Limb (tissue), 2 donors: ENCODE measurements around the gene MAN2A1.
A peak's percentile ranks its signal among the peaks of the same experiment; 100 is the strongest.

Source experiments
- DNase-seq, 2 donors: peaks; one replicate each; pipeline ENCODE4 v3.0.0-alpha.2; 2016; ENCODE audit errors: extremely low spot score in 2 of 2

The MAN2A1 gene

DNA sequence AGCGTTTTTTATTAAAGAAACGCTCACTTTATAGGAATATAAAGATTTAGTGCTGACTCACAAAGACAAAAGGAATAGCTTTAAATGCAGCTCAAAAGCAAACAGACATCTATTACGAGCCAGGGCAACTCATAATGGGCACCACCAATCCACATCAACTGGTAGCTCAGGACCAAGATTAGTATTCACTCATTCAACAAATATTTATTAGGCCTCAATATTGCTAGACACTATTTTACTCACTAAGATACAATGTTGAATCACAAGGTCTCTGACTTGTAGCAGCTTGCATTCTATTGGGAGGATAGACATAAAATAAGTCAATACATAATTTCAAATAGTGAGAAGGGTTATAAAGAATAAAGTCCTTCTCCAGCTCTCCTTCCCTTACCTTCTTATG, 8.0 kb upstream of the MAN2A1 start:
- DNase-seq: no peak

DNA sequence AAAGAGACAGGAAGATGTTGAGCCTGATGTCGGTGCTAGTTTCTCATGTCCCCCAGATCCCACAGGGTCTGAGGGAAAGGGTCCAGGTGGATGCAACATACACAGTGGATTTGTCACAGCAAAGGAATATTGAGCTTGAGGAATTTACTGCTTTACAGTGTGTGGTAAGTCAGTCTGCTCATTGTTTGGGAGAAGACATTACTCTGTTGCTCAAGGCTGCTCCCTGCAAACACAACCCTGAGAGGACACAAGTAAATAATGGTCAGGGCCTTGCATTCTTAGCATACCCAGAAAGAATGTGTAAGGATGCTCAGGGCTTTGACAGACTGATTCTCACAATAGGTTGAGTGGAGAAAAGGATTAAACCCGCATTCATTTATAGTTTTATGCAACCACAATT, 7.3 kb upstream of the MAN2A1 start:
- DNase-seq: no peak

DNA sequence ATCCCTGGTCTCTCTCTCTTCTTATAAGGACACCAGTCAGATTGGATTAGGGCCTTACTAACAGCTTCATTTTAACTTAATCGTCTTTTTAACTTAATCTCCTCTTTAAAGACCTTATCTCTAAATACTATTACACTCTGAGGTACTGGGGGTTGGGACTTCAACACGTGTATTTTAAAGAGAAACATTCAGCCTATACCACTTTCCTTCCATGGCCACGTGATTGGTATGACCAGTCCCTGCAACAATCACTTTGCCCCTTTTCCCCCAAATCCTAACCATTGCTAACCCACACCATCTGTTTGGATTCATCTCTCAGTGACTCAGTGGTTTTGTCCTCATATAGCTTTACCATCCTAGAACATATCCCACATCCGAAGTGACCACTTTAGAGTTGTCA, 3.8 kb upstream of the MAN2A1 start:
- no peak for DNase-seq

DNA sequence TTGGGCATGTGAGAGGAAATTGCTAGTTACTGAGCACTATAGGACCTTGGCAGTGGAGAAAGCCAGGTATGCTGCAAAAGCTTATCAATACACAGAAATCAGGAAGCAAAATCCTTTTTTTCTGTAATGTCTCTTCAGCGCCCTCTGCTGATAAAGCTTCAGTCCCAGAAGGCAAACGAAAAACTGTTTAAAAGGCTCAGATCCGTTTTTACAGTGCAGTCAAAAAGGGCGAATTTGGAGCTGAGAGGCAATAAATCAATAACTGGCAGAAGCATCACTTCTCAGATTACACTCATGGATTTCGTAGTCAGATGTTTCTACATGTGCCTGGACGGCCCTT, 1.1 kb upstream of the MAN2A1 start:
- no peak for DNase-seq

DNA sequence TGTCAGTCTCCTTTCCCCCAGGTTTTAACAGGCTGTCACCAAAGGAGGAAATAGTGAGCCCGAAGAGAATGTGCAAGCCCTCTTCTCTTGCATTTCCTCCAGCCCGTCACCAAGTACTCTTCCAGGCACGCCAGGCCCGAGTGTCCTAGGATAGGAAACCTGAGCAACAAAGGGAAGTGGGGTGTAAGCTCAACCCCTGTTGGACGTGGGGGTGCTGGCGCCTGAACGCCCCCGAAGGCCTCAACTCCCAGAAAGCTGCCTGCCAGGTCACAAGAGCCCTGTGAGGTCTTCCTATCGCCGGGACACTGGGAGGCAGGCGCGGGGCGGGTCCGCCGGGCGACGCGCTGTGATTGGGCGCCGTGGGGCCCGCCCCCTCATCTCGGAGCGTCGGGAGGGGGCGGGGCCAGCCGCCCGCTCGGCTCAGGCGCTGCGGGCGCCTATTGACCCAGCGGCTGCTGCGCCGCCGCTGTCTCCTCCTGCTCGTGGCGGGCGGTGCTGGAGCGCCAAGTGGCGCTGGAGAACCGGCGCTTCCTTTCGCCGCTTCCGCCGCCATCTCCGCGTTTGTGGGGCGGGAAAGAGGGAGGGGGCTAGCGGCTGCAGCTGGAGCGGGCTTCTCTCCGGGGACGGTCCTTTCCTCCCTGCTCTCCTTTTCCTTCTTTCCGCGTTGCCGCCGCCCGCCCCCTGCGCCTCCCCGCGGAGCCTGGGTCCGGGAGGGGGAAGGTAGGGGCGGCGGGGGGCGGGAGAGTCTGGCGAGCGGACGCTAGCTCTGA, 572 bp upstream of the MAN2A1 start:
- DNase-seq: peak; percentile 91 to 92

DNA sequence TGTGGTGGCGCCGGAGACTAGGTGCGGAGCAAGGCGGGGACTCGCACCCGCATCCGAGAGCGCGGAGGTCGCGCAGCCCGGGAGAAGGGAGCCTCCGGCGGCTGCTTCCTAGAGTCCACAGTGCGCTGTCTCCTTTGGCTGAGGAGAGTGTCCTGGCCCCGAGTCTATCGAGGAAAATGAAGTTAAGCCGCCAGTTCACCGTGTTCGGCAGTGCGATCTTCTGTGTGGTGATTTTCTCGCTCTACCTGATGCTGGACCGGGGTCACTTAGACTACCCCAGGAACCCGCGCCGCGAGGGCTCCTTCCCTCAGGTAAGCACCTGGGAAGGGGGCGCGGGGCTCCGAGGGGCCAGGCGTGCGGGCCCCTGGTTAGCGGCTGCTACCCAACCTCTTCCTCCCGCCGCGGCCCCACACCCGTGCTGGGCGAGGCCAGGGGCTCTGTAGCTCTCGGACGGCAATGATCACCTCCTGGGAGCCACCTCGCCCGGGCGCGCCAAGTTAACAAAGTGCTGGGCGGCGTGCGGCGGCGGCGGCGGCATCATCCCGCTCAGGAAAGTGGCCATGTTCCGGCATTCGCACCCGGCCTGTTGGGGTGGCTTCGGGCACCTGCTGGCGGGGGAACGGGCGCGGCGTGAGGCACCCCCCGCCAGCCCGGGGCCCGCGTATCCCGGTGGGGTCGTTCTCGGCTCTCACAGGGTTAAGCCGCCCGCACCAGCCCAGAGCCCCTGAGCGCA, 681 bp downstream of the MAN2A1 start:
- DNase-seq: peak in 1 of 2 donors; percentile 76

DNA sequence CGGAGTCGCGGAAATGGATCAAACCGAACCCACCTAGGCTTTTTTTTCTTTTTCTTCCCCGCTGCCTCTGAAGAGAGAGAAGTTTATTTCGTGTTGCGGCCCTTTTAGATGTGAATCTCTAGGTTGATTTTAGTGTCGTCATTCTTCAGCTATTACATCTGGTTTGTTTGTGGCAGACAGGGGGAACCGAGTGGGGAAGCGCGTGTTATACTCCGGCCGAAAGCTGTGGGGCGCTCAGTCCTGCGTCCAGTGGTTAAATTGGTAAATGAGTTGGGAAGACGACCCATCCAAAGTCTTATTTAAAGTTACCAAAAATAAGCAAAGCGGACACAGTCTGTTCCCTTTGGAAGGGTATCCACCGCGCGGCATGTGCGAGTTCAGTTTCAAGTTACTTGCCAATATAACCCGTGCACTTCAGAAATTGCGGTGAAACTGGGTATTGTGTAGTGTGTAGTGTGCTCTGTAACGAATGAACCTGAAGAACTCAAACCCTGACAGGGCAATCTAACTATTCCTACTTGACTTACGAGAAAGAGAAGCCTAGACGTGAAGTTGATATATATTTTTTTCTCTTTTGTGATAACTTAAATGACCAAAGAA, 1.3 kb downstream of the MAN2A1 start:
- peak; percentile 82 to 90 for DNase-seq

DNA sequence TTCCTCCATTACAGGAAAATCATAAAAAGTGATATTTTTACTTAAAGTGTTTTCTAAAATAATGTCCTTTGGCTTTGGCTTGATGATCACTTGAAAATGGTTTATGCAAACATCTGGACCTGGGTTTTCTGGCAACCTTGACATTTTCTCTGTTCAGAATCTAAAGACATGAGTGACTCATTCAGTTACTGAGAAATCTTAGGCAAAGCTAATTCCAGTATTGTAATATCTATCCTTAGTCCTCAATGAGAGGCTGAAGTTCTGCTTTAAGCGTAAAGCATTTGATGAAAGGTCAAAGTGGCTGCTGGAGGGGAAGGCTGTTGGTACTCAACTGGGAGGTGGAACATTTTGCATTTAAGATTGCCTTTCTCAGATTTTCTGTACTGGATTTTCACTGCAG, 2.3 kb downstream of the MAN2A1 start:
- DNase-seq: no peak

DNA sequence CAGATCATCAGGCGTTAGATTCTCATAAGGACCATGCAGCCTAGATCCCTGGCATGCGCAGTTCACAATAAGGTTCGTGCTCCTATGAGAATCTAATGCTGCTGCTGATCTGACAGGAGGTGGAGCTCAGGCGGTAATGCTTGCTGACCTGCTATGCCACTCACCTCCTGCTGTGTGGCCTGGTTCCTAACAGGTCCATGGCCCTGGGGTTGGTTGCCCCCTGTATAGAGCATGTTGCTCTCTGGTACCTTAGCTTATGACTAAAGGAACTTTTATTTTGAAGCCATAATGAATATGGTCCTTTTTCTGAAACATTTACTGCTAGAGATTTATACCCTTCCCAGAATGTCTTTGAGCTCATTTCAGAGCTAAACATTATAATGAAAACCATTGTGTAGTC, 3.1 kb downstream of the MAN2A1 start:
- DNase-seq: no peak

DNA sequence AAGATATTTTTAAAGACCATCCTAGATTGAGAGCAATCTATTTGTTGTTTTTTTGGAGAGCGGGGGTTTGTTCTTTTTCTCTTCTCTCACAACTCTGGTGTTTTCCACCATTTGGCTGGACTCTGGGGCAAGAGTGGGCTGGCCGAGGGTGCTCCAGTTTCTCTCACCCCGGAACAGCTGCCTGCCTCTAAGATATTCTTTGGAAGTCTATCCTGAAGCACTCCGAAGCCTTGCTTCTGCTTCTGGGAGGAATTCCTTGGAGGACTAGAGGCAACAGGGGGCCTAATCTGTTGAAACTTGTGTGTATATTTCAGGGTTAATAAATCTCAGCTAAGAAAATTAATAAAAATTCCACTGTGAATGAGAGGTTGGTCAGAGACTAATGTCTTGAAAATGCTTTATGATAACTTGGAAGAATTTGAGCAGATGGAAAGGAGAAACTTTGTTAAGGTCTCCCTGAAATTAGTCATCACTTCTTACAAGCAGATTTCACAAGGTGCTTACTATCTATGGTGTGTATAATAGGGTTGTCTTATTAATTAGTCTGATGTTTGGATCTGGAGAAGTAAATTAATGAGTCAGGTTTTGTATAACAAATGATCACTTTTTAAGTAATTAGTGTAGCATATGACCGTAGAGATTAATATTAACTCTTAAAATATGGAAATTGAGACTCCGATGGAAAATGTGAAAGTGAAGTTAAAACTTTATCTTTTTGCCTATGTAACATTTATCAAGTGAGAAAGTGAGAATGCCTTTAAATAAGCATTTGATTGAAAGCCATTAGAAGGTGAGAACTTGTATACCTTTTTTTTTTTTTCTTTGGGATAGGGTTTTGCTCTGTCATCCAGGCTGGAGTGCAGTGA, 4.0 kb downstream of the MAN2A1 start:
- no peak for DNase-seq

DNA sequence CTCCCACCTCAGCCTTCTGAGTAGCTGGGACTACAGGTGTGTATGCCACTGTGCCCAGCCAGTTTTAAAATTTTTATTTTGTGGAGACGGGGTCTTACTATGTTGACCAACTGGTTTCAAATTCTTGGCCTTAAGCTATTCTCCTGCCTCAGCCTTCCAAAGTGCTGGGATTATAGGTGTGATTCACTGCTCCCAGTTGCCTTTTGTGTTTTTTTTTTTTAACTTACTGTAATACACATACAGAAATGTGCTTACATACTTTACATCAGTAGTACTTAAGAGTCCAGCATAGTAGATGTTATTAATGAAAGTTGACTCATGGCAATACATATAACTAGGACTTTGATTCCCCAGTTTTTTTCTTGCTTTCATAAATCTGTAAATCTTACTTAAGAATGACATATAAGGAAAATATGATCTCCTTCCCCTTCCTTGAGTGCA, 4.7 kb downstream of the MAN2A1 start:
- DNase-seq: no peak

DNA sequence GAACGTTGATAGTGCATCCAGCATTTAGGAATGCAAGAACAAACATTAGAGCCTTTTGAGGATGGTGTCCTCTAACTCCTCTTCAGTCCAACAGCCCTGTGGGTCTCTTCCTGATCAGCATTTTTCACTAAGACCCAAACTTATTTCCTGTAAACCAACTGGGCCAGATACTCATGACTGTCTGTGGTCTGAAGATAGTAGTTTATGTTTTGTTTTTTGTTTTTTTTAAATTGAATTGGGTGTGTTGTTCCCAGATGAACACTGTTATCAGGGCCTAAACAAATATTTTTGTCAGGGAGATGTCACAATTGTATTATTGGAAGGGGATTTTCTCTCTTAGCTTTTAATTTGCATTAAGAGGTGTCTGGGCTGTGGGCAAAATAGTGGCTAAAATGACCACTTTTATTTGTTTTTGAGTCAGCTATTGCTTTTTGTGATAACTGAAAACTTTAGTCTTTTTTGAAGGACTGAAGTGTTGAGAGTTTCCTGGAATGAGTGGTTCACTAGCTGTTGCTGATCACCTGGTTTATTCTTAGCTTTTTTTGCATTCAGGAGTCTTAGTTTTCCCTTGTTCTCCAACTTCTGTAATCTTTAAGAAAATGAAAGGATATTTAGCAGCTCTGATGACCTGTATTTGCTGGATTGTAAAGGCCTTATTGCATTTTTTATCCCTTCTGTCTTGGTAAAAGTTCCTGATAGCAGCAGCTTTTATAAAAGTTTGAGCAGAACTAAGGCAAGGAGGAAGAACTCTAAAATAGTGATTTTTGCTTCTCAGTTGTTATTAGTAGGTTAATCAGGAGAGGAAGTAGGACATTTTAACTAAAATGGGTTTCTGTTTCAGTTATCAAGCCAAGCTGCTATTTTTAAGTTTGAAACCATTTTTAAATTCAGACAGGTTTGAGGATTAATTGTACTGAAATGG, 5.5 kb downstream of the MAN2A1 start:
- DNase-seq: no peak

DNA sequence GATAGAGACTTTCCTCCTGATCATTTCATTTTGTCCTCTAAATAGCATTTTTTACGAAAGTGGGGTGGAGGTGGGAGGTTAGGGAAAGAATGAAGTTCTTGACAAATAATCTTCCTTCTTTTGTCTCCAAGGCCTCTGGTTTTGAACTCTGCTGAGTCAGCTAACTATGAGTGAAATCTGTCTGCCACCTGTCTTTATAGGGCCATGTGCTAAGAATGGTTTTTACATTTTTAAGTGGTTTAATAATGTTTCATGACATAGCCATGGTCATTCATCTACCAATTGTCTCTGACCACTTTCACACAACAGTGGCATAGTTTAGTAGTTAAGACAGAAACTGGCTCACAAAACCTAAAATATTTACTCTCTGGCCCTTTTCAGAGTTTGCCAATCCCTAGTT, 7.6 kb downstream of the MAN2A1 start:
- no peak for DNase-seq

DNA sequence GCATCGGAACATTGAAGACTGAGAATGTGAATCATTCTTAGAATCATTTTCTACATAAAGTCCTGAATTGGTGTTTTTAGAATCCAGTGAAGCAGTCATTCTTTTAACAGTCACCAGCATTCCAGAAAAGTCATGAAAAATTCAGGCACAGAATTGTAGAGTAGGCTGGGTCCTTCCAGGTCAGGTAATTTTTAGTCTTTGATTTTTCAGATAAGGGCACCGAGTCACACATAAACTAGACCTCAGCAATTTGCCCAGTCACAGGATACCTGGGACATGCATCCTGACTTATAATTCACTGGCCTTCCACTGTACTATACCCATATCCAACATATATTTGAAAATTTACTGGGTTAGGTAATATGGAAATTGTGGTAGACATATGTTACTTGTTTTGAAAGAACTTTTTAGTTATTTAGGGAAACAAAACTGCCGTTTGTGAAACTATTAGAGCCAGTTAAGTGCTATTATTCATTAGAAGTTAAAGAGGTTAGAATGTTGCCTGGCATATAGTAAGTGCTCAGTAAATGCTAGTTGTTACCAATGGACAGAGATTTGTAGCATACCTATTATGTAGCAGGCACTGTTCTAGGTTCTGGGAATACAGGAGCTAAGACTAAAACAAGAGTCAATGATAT, 10.9 kb downstream of the MAN2A1 start:
- no peak for DNase-seq

DNA sequence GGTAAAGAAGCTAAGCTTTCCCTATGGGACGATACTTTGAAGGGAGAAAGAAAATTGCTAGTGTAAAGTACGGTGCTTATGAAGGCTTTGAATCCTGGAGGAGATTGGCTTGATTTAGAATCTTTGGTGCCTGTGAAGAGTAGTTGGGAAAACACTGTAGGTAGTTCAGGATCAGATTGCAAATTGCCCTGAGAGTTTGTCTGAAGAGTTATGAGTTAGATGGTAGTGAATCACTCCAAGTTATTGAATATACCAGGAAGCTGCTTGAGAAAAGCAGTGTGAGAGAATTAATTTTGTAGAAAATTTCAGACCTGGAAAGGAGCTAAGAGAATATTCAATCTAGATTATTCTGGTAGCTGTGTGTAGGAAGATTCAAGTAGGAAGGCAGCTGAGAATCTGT, 11.5 kb downstream of the MAN2A1 start:
- DNase-seq: no peak

DNA sequence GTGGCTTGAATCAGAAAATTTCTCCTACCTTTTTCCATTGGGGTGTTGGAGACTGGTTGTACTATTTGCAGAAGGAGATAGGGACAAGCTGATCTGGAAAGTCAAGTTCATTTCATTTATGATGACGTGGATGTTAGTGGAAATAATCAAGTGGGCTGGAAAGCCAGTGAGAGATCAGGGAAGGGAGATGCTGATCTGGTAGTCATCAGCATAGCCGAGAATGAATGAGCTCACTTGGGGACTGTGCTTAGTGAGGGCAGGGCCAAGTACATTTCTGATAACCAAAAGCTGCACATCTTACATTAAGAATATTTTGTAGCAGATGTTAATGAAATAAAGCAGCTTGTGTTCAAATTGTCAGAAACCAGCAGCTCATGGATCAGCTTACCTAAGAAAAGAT, 12.1 kb downstream of the MAN2A1 start:
- DNase-seq: no peak

DNA sequence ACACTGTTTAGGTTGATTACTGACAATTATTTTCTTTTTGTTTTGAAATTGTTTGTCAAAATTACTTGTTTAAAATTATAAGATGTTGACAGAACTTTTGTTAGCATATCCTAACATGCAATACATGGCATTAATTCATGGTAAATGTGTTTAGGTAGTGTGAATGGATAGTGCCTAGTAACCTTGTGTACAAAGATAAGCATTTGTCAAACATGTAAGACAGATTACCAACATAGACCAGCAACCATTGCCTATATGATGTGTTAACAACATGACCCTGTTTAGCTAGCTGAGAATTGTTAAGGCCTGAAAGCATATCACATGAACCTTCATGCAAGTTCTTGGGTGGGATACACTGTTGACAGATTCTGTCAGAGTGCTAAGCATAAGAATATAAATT, 13.4 kb downstream of the MAN2A1 start:
- no peak for DNase-seq

DNA sequence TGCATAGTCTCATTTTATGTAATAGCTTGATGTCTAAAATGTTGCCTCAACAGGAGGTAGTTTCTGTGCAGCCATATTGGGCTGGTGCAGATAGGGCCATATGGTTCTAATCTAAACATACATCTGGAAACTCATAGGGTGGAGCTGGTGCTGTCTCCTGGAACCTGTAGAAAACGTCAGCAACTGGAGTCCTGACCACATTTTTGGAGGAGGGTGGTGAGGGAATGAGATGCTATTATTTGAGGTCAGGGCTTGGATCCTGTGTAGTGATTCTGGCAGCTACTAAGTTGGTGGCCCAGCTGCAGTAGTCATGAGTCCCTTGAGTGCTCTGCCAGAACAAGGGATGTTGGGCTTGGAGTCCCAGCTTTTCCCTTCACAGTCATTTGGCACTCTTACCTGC, 14.1 kb downstream of the MAN2A1 start:
- no peak for DNase-seq

DNA sequence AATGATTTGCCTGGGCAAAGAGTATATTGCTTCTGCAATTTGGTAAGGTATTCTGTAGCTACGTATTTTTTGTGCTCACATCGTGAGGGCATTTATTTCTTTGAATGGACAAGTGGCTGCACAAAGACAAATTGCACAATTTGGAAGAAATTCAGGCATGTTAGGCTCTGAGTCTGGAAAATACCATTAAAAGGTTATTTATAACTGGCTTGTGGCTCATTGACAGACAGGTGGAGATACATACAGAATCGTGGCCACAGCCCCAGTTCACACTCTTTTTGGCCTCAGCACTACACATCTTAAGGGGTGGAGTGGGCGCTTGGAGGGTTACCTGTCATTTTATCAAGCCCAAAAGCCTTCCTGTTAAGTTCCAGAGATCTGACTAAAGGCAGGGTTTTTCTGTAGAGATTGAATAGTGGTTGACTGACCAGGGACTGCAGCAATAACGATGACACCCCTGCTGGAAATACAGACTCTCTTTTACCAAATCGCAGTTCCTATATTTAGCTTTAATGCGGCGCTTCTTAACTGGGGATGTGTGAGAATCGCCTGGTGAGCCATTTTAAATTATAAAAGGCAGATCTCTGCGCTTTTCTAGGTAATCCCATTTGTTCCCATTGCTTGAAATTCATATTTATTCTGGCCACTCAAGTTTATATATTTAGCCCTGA, 14.7 kb downstream of the MAN2A1 start:
- no peak for DNase-seq

DNA sequence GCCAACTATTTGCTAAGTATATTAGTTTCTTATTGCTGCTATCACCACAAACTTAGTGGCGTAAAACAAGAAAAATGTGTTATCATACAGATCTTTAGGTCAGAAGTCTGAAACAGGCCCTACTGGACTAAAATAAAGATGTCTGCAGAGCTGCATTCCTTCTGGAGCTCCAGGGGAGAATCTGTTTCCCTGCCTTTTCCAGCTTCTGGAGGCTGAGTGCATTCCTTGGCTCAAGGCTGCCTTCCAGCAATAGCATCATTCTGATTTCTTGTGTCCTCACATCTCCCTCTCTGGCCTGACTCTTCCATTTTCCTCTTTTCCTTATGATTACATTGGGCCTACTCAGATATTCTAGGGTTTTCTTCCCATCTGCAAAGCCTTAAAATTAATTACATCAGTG, 15.9 kb downstream of the MAN2A1 start:
- DNase-seq: peak in 1 of 2 donors; percentile 42
